Kidney (tissue), 14 donors: ENCODE data around the gene OTOG. TPM values are rescaled to one million over a fixed set of nuclear protein-coding genes. Genes with fewer than 3 reads are reported as not detected.

Source experiments
- DNase-seq, 5 donors: peaks; one replicate each; pipeline ENCODE4 v3.0.0-alpha.2; 2013 to 2020
- FAIRE-seq: peaks from 2 replicates; lab custom pipeline; 2012; peaks lifted over from hg19 to GRCh38; lab: Jason Lieb, UNC
- H3K27ac ChIP-seq, 2 donors: one replicate each; pipeline ENCODE4 v1.7.0; 2013; ENCODE audit warnings: low read depth in 2 of 2, low read length in 2 of 2, inconsistent platforms in 1 of 2
- H3K27me3 ChIP-seq: one replicate; pipeline ENCODE4 v1.7.1; 2013; ENCODE audit warnings: low read length, inconsistent platforms; ENCODE audit not compliant: control insufficient read depth, insufficient read depth
- H3K36me3 ChIP-seq, 3 donors: one replicate each; pipeline versions ENCODE4 v1.7.0 to v1.7.1; 2013; ENCODE audit warnings: low read length in 3 of 3, control low read depth in 1 of 3, inconsistent platforms in 1 of 3; ENCODE audit not compliant: insufficient read depth in 3 of 3, control insufficient read depth in 2 of 3
- H3K4me1 ChIP-seq, 3 donors: one replicate each; pipeline versions ENCODE4 v1.7.0 to v1.7.1; 2013; ENCODE audit warnings: low read length in 3 of 3, inconsistent platforms in 1 of 3, low read depth in 1 of 3; ENCODE audit not compliant: control insufficient read depth in 2 of 3, insufficient read depth in 2 of 3
- H3K4me3 ChIP-seq, 3 donors: one replicate each; pipeline versions ENCODE4 v1.7.0 to v1.8.1; 2013; ENCODE audit warnings: low read length in 3 of 3, control low read depth in 1 of 3, inconsistent platforms in 1 of 3
- H3K9ac ChIP-seq, 3 donors: one replicate each; pipeline versions ENCODE4 v1.7.0 to v1.7.1; 2013; ENCODE audit warnings: low read length in 3 of 3, control low read depth in 1 of 3, inconsistent platforms in 1 of 3
- H3K9me3 ChIP-seq, 3 donors: one replicate each; pipeline versions ENCODE4 v1.7.0 to v1.7.1; 2013; ENCODE audit warnings: low read length in 3 of 3, control low read depth in 1 of 3, inconsistent platforms in 1 of 3; ENCODE audit not compliant: control insufficient read depth in 2 of 3, insufficient read depth in 1 of 3
- intact Hi-C: fragments of 100-400 bp; cut with DNase I; formaldehyde crosslinking; loops from one replicate; pipeline ENCODE4 v1.11.1; 2022
- polyA plus RNA-seq: library from polyadenylated mRNA; stranded (reverse); fragments of 350-450 nt; fragmentation: Illumina TruSeq; extraction: RNeasy Lipid Tissue Mini Kit (QIAGEN cat#74804); gene quantifications from one replicate; pipeline ENCODE4 v1.2.3, GENCODE V29; 2014; ENCODE audit warnings: low read depth, low replicate concordance; ENCODE audit not compliant: insufficient read depth
- total RNA-seq: library from RNA; stranded (reverse); fragmentation: NEBNext Ultra II Directional; extraction: Animal tissue kit (Norgen Biotek cat#: 25700); gene quantifications from one replicate; pipeline ENCODE4 v1.2.1, GENCODE V29; 2021
- TF ChIP-seq, protein P1 (sequence below): IDR thresholded peaks from 3 replicates; pipeline ENCODE4 v1.5.1; 2012; ENCODE audit warnings: mild to moderate bottlenecking, moderate library complexity, borderline replicate concordance; ENCODE audit not compliant: insufficient read depth; ENCODE audit errors: extremely low read depth
- donor health status: control.
- donor health status: control.
- donor health status: control.
- donor health status: control.
- donor health status: control.
- donor health status: DM: yes; HTN: yes; CAD: no.
- donor health status: Normal renal cell carcinoma (clear cell type).

The OTOG gene
- total and polyA plus RNA-seq, 2 donors from 2014 or later, result 0.06 TPM; not detected in 1

DNA sequence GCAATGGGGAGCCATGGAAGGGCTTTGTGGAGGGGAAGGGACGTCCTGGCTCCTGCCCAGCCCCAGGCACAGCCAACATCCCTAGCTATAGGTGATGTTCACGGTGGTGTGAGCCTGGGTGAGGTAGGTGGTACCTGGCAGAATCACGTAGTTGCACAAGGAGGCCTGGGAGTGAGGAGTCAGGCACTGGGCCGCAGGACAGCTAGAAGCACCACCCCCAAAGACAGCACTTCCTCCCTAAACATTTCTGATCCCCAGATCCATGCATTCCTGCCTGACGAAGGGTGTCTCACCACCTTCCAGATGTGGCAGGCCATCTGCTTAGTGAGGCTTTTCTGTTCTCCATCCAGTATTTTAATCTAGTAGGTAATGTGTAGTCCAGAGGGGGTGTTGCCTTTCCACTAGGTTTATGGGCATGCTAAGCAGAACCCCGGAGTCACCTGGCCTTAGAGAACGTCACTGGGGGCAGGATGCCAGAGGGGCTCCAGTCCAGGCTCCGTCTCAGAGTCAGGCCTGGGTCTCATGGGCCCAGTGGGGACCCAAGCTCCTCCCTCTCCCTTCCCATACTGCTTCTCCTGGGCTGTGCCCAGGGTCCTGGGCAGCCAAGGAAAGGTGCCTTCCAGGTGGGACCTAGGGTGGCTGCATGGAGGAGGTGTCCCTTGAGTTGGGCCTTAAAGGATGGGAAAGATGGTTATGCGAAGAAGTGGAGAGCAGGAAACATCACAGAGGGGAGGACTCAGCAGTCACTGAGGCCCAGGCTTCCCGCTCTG, 56.2 kb downstream of the OTOG start:
- H3K27ac ChIP-seq, result no peak overlapping the region
- no peak overlapping the region for H3K9ac ChIP-seq
- H3K36me3 ChIP-seq, result no peaks in the 10 kb centered on the region
- FAIRE-seq, result no peak
- H3K27me3 ChIP-seq, result no peaks in the 10 kb centered on the region
- H3K9me3 ChIP-seq, result no peaks in the 10 kb centered on the region
- TF ChIP-seq, protein P1, sequence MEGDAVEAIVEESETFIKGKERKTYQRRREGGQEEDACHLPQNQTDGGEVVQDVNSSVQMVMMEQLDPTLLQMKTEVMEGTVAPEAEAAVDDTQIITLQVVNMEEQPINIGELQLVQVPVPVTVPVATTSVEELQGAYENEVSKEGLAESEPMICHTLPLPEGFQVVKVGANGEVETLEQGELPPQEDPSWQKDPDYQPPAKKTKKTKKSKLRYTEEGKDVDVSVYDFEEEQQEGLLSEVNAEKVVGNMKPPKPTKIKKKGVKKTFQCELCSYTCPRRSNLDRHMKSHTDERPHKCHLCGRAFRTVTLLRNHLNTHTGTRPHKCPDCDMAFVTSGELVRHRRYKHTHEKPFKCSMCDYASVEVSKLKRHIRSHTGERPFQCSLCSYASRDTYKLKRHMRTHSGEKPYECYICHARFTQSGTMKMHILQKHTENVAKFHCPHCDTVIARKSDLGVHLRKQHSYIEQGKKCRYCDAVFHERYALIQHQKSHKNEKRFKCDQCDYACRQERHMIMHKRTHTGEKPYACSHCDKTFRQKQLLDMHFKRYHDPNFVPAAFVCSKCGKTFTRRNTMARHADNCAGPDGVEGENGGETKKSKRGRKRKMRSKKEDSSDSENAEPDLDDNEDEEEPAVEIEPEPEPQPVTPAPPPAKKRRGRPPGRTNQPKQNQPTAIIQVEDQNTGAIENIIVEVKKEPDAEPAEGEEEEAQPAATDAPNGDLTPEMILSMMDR, result no peak
- no peak overlapping the region for H3K4me3 ChIP-seq
- peak in 1 of 5 donors; percentile 28 for DNase-seq
- intact Hi-C loops, result loop anchor here (10.0 kb wide), 1 partner anchor 372 kb away; no protein-coding TSS in a partner anchor
- no peaks in the 10 kb centered on the region for H3K4me1 ChIP-seq

GRCh38 chr11:17604201-17604914, 57.3 kb downstream of the OTOG start:
- DNase-seq (no peak), FAIRE-seq (no peak)
- H3K27me3 ChIP-seq, result no peaks in the 10 kb centered on the region

GRCh38 chr11:17604915-17605233, 57.8 kb downstream of the OTOG start:
- H3K27me3 ChIP-seq, result no peaks in the 10 kb centered on the region
- H3K4me3 ChIP-seq, result no peak overlapping the region
- no peak overlapping the region for H3K9ac ChIP-seq
- H3K27ac ChIP-seq, result no peak overlapping the region
- H3K9me3 ChIP-seq, result no peaks in the 10 kb centered on the region
- H3K4me1 ChIP-seq, result no peaks in the 10 kb centered on the region
- TF ChIP-seq, protein P1, result no peak
- no peak for FAIRE-seq
- DNase-seq, result no peak
- no peaks in the 10 kb centered on the region for H3K36me3 ChIP-seq
- intact Hi-C loops, result loop anchor here (10.0 kb wide), 1 partner anchor 370 kb away; no protein-coding TSS in a partner anchor

More at GRCh38 chr11:17604201-17604914, 57.3 kb downstream of the OTOG start:
- H3K27ac ChIP-seq, result no peak overlapping the region
- H3K9ac ChIP-seq, result no peak overlapping the region
- intact Hi-C loops, result loop anchor here (10.0 kb wide), 1 partner anchor 370 kb away; no protein-coding TSS in a partner anchor
- H3K9me3 ChIP-seq, result no peaks in the 10 kb centered on the region
- no peaks in the 10 kb centered on the region for H3K36me3 ChIP-seq
- no peak overlapping the region for H3K4me3 ChIP-seq
- no peaks in the 10 kb centered on the region for H3K4me1 ChIP-seq
- TF ChIP-seq, protein P1, result no peak
